ENCODE data around the gene MTMR2. TPM values are rescaled to one million over a fixed set of nuclear protein-coding genes. Genes with fewer than 3 reads are reported as not detected.

The MTMR2 gene
- polyA plus RNA-seq, 4 donors: 49.0 to 63.1 (median 57.7) TPM

GRCh38 chr11:95918720-95919119 is 5.2 kb downstream of the MTMR2 start:
- DNase-seq (ENCODE audit: low read depth in 4 of 4, low spot score in 2 of 4): no peak

- no peak for DNase-seq (ENCODE audit: low read depth in 4 of 4, low spot score in 2 of 4)
Observed at GRCh38 chr11:95918056-95918455, 5.9 kb downstream of the MTMR2 start.

- no peak for DNase-seq (ENCODE audit: low read depth in 4 of 4, low spot score in 2 of 4)
Observed at GRCh38 chr11:95917193-95918036, 6.5 kb downstream of the MTMR2 start.

- DNase-seq (ENCODE audit: low read depth in 4 of 4, low spot score in 2 of 4): no peak
Observed at GRCh38 chr11:95916049-95916448, 7.9 kb downstream of the MTMR2 start.

- no peak for DNase-seq (ENCODE audit: low read depth in 4 of 4, low spot score in 2 of 4)
Observed at GRCh38 chr11:95915051-95915450, 8.9 kb downstream of the MTMR2 start.

- no peak for DNase-seq (ENCODE audit: low read depth in 4 of 4, low spot score in 2 of 4)
Observed at GRCh38 chr11:95913830-95914615, 9.9 kb downstream of the MTMR2 start.

- DNase-seq (ENCODE audit: low read depth in 4 of 4, low spot score in 2 of 4): no peak
Observed at GRCh38 chr11:95912902-95913560, 10.9 kb downstream of the MTMR2 start.

- DNase-seq (ENCODE audit: low read depth in 4 of 4, low spot score in 2 of 4): no peak
Observed at GRCh38 chr11:95911369-95911759, 12.5 kb downstream of the MTMR2 start.

GRCh38 chr11:95910638-95911368 is 13.1 kb downstream of the MTMR2 start:
- no peak for DNase-seq (ENCODE audit: low read depth in 4 of 4, low spot score in 2 of 4)

- DNase-seq (ENCODE audit: low read depth in 4 of 4, low spot score in 2 of 4): no peak
Observed at GRCh38 chr11:95908826-95909225, 15.1 kb downstream of the MTMR2 start.

GRCh38 chr11:95907476-95907875 is 16.4 kb downstream of the MTMR2 start:
- DNase-seq (ENCODE audit: low read depth in 4 of 4, low spot score in 2 of 4): no peak

GRCh38 chr11:95904009-95904650 is 19.8 kb downstream of the MTMR2 start:
- DNase-seq (ENCODE audit: low read depth in 4 of 4, low spot score in 2 of 4): no peak

GRCh38 chr11:95898782-95899181 is 25.1 kb downstream of the MTMR2 start:
- no peak for DNase-seq (ENCODE audit: low read depth in 4 of 4, low spot score in 2 of 4)

GRCh38 chr11:95897731-95898130 is 26.2 kb downstream of the MTMR2 start:
- DNase-seq (ENCODE audit: low read depth in 4 of 4, low spot score in 2 of 4): no peak

- DNase-seq (ENCODE audit: low read depth in 4 of 4, low spot score in 2 of 4): no peak
Observed at GRCh38 chr11:95895815-95896214, 28.1 kb downstream of the MTMR2 start.

- DNase-seq (ENCODE audit: low read depth in 4 of 4, low spot score in 2 of 4): no peak
Observed at GRCh38 chr11:95892892-95893570, 30.9 kb downstream of the MTMR2 start.

GRCh38 chr11:95892492-95892891 is 31.4 kb downstream of the MTMR2 start:
- DNase-seq (ENCODE audit: low read depth in 4 of 4, low spot score in 2 of 4): no peak

GRCh38 chr11:95891423-95892170 is 32.3 kb downstream of the MTMR2 start:
- DNase-seq (ENCODE audit: low read depth in 4 of 4, low spot score in 2 of 4): no peak

- DNase-seq (ENCODE audit: low read depth in 4 of 4, low spot score in 2 of 4): no peak
Observed at GRCh38 chr11:95888852-95889251, 35.1 kb downstream of the MTMR2 start.
